ENCODE measurements around the gene DCC.
"Not testable (repeated sequence)": the region's sequence is repeated elsewhere in the genome, so short reads cannot be mapped to it uniquely, and the experiment has no call there.

Gene DCC

GRCh38 chr18:53443831-53444230, 1103.8 kb downstream of the DCC start:
- DNase-seq, result no peak

DNA sequence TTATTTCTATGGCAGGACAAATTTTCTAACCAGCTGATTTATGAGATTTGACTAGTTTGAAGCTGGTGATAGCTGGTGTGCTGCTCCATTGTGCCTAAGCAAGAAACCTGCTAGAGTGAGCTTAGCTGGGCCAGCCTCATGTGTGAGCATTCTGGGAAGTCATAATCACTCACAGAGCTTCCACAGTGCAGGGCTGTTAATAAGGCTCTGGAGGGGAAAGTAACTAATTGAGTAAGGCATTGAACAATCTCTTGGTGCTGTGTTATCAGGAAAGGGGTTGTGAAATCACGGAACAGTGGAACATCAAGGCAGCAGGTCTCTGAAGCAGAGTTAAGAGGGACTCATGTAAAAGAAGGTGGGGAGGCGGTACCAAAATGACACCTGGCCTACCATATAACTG, 1111.9 kb downstream of the DCC start:
- DNase-seq, result no peak

DNA sequence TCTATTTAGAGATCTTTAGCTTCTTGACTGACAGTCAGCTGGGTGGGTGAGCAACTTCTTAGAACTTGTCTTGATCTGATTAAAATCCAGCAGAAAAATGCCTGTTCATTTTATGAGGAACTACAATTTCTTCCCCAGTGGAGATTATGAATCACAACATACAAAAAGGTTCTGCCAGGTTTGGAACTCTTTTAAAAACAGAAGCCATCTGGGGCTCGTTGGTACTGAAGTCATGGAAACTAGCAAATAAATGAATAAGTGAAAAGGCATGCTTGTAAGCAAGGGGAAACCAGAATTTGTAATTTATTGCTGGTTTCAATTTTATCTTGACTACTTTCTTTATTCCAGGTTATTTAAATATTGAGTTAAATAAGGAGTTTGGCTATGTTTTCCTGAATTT, 1117.1 kb downstream of the DCC start:
- no peak for DNase-seq

DNA sequence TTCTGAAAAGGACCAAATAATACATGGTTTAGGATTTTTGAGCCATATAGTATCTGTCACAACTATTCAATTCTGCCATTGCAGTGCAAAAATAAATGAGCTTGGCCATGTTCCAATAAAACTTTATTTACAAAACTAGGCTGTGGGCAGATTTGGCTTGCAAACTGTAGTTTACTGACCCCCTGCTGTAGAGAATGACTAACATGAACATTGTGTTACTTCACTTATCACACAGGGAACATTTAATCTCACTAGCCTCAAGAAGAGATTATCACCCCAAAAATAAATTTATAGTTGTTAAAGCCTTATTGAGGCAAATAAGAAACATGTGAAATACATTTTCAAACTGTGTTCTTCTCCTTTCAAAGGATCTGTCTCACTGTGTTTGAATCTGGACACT, 1118.3 kb downstream of the DCC start:
- DNase-seq, result no peak

GRCh38 chr18:53458944-53459580, 1119.1 kb downstream of the DCC start:
- no peak for DNase-seq

- DNase-seq, result no peak
Observed at GRCh38 chr18:53467756-53468155, 1127.8 kb downstream of the DCC start.

DNA sequence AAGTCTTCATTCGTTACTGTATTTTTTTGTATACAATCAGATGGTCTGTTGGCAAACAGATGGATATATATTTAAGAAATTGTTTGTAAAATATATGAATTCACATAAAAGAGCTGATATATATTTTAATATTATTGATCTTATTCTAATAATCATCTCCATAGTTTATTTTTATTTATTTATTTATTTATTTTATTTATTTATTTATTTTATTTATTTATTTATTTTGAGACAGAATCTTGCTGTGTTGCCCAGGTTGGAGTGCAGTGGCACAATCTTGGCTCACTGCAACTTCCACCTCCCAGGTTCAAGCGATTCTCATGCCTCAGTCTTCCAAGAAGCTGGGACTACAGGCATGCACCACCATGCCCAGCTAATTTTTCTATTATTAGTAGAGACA, 1128.2 kb downstream of the DCC start:
- DNase-seq, result not testable (repeated sequence)

GRCh38 chr18:53472546-53472945, 1132.5 kb downstream of the DCC start:
- no peak for DNase-seq

DNA sequence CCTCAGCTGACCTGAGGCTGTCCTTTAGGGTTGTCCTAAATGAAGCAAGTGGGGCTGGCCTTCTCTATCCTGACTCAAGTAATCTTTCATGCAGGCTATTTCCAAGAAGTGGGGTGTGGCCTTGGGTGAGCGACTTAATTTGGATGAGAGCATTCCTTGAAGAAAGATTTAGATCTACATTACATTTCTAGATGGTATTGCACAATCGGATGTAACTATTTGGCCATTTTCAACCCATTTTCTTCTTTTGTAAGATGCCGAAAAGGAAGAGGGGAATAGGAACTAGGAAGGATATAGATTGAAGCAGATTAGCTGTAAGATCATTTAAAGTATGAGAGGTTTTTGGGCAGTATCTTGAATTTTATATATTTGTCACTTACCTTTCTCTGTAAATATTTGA, 1138.2 kb downstream of the DCC start:
- DNase-seq, result no peak

DNA sequence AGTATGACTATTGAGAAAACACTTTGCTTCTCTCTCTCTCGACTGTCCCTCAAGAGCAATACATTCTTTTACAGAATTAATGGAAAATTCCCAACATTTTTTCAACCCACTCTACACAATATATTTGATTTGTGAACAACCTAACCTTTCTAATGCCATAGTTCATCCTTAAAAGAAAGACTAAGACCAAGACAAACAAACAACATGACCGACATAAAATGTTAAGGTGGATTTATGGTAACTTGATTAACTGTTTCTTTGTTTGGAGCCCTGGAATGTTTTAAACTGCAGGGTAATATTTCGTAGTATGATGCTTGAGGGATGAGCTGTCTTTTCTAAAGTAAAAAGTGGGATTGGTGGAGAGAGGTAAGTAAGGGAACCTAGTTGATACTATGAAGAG, 1146.3 kb downstream of the DCC start:
- DNase-seq, result no peak

GRCh38 chr18:53489266-53489665, 1149.3 kb downstream of the DCC start:
- DNase-seq, result no peak

GRCh38 chr18:53490019-53490418, 1150.0 kb downstream of the DCC start:
- no peak for DNase-seq

DNA sequence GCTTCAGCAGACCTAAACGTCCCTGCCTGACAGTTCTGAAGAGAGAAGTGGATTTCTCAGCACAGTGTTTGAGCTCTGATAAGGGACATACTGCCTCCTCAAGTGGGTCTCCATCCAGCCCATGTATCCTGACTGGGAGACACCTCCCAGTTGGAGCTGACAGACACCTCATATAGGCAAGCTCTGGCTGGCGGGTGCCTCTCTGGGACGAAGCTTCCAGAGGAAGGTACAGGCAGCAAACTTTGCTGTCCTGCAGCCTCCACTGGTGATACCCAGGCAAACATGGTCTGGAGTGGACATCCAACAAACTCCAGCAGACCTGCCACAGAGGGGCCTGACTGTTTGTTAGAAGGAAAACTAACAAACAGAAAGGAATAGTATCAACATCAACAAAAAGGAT, 1156.0 kb downstream of the DCC start:
- no peak for DNase-seq

DNA sequence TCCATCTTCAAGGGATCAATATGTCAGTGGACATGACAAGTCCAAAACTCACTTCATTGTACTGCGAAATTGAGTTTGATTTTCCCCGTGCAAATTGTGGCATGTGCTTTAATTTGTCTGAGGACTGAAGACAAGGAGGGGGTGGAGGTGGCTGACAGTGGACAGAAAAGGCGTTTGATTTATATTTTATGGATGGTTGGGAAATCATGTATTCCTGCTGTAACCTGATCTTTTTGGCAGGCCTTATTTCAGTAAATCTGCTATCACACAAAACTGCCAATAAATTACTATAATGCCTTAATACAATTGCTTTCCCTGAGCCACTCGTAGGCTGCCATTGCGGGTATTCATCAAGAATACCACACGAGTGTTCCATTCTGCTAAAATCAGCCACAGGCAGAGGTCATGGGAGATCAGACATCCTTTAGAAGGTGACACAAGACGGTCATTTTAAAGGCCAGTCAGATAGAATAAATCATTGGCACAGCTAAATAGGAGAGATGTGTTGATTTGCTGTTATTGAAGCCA, 1164.0 kb downstream of the DCC start:
- no peak for DNase-seq

- DNase-seq, result no peak
Observed at GRCh38 chr18:53508529-53508928, 1168.5 kb downstream of the DCC start.

GRCh38 chr18:53509886-53510285, 1169.9 kb downstream of the DCC start:
- DNase-seq, result no peak

GRCh38 chr18:53511725-53512124, 1171.7 kb downstream of the DCC start:
- not testable (repeated sequence) for DNase-seq

DNA sequence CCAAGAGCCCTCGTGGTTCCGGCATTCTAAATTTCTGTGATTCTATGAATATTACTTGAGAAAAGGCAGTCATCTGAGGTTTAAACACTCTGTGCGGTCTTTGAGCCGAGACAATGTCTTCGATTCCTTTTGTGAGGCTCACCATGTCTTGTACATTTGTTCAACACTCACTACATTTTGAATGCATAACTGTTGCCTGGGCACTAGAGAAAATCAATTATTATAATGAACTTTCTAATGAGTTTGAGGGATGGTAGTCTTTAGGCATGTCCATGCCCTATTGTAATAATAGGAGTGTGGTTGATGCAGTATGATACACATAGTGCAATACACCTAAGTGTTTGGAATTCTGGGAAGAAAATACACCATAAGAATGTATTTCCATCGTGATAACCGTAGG, 1181.1 kb downstream of the DCC start:
- DNase-seq, result no peak

DNA sequence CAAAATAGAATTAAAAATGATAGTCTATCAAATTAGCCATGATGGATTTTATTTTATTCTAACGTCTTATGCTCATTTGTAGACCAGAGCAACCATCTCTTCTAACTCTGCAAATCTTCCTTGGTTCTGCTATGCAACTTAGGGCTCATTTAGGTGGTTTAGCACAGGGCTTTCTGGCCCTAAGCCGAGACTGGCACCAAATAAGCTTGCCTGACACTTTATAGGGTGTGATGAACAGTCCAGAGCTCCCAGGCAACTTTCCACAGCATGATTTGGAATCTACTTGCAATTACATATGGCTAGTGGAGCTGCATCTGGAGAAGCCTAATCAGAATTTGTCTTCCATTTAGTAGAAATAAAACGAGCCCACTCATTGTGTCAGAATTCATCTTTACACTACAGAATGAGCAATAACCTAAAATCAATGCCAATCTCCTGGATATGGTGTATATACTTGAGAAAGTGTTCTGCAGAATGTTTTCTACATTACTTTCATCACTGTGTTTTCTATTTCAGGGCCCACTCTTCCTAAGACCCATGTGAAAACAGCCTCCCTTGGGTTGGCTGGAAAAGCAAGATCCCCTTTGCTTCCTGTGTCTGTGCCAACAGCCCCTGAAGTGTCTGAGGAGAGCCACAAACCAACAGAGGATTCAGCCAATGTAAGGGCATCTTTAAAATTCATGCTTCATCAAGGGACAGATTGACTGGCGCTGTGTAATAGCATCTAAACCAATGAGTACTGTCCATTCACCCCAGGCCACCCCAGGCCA, 1186.3 kb downstream of the DCC start:
- DNase-seq, result no peak

- DNase-seq, result no peak
Observed at GRCh38 chr18:53527365-53527764, 1187.4 kb downstream of the DCC start.

- DNase-seq, result no peak
Observed at GRCh38 chr18:53531187-53531586, 1191.2 kb downstream of the DCC start.

DNA sequence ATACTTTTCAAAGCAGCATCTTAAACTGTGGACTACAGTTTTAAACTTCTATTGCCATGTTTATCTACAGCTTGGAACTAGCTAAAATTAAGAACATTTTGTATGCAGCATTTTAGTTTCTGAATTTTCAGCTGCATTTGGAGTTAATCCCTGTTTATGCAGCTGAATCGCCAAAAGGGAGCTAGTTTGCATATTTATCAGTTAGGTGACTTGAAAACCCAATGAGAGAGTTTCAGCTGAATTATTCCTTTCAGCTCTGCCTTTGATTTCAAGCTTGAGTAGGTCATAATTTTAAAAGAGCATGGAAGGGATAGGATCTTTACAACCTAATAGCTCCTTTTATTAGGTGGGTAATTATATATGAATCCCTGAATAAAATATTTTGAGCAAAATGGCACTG, 1191.9 kb downstream of the DCC start:
- DNase-seq, result no peak

DNA sequence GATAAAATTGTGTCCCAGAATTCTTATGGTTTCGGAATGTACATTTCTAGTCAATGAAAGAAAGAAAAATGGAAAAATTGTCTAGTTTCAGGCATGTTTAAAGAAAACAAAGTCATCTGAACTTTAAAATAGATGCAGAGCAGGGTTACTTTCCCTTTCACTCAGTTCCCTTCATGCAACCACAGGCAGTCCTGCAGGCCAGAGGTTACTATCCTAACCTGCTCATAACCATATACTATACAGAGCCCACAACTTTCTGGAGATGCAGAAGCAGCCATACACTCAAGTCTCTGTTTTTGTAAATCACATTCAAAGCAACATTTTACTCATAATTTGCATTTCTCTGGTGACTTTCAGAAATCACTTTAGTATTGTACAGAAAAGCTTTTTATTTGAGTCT, 1194.2 kb downstream of the DCC start:
- no peak for DNase-seq

GRCh38 chr18:53534695-53535094, 1194.7 kb downstream of the DCC start:
- no peak for DNase-seq

DNA sequence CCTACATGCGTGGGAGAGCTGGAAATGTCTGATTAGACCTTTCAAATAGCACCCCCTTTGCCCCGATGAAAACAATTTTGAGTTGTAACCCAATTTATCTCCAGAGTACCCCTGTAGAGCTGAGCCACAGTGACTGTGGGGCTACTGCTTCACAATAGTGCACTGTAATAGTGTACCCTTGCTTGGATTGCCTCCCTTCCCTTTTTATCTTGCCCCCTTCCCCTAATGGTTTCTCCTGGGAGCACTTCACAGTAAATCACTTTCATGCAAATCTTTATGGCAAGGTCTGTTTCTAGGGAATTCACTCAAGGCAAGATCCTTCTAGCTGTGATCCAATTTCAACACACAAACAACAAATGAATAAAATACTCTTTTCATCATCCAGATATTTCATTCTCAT, 1196.9 kb downstream of the DCC start:
- DNase-seq, result no peak

Data from suppressor macrophage treated with lipopolysaccharide for 1 hour (primary cell).